A549 (cell line): ENCODE data around the gene TMEM30A. TPM values are rescaled to one million over a fixed set of nuclear protein-coding genes. Genes with fewer than 3 reads are reported as not detected.

Experiments
- ATAC-seq, 2 experiments: fragments of 200-7000 bp in 1 of 2; fragments of >200 bp in 1 of 2; cut with Nextera tagmentation in 1 of 2; cut with Tn5 transposase in 1 of 2; 3 replicates each; pipeline versions ENCODE4 v1.8.0 to v1.9.1; 2018 to 2020; ENCODE audit warnings: mild to moderate bottlenecking in 1 of 2, moderate library complexity in 1 of 2
- CTCF ChIA-PET: fragments of 300-600 bp; sonication (Branson Sonifier 250); formaldehyde crosslinking; extraction: SDS; loops from one replicate; lab custom pipeline; 2021; ENCODE audit warnings: antibody characterized with exemption, inconsistent platforms; lab: Yijun Ruan, JAX
- POLR2A ChIA-PET: fragments of 350-600 bp; formaldehyde crosslinking; extraction: SDS; loops from one replicate; lab custom pipeline; 2021; ENCODE audit warnings: antibody characterized with exemption, inconsistent platforms; lab: Yijun Ruan, JAX
- DNase-seq, 2 experiments: peaks; one replicate each; pipeline versions ENCODE4 v3.0.0 to v3.0.0-alpha.2; 2011 to 2016; ENCODE audit warnings: low read depth in 1 of 2, low spot score in 1 of 2
- FAIRE-seq: peaks from 2 replicates; lab custom pipeline; 2011; peaks lifted over from hg19 to GRCh38; lab: Jason Lieb, UNC
- H3K27ac ChIP-seq, 2 experiments: fragments of >200 bp; sonication (Bioruptor Twin); formaldehyde crosslinking; 3 replicates each; pipeline ENCODE4 v1.5.1; 2016 to 2017
- H3K4me1 ChIP-seq: fragments of >200 bp; sonication (Bioruptor Twin); formaldehyde crosslinking; 3 replicates; pipeline ENCODE4 v1.6.1; 2016
- H3K4me2 ChIP-seq: fragments of >200 bp; sonication (Bioruptor Twin); formaldehyde crosslinking; 3 replicates; pipeline ENCODE4 v1.6.1; 2016
- H3K4me3 ChIP-seq: fragments of >200 bp; sonication (Bioruptor Twin); formaldehyde crosslinking; 3 replicates; pipeline ENCODE4 v1.5.1; 2016
- H3K9me3 ChIP-seq: fragments of >200 bp; sonication (Bioruptor Twin); formaldehyde crosslinking; 3 replicates; pipeline ENCODE4 v1.6.1; 2016
- CBX2 ChIP-seq: fragments of 200-600 bp; sonication (generic); IDR thresholded peaks from 2 replicates; pipeline ENCODE4 v1.6.1; 2016; ENCODE audit warnings: low read depth, mild to moderate bottlenecking, borderline replicate concordance
- CBX8 ChIP-seq: fragments of 200-600 bp; sonication (generic); IDR thresholded peaks from 2 replicates; pipeline ENCODE4 v1.6.1; 2016
- CEBPB ChIP-seq, 2 experiments: fragments of >200 bp in 1 of 2; sonication (Bioruptor Twin) in 1 of 2; formaldehyde crosslinking in 1 of 2; IDR thresholded peaks; 2 replicates each; pipeline ENCODE4 v1.6.1; 2012 to 2016
- CHD2 ChIP-seq: fragments of 150-350 bp; IDR thresholded peaks from 2 replicates; pipeline ENCODE4 v1.6.1; 2014; ENCODE audit warnings: low read length; ENCODE audit not compliant: partially characterized antibody
- CTCF ChIP-seq: fragments of >200 bp; sonication (Bioruptor Twin); formaldehyde crosslinking; IDR thresholded peaks from 3 replicates; pipeline ENCODE4 v1.5.1; 2016
- EHF ChIP-seq: fragments of 250-450 bp; sonication (Bioruptor Pico); IDR thresholded peaks from 2 replicates; pipeline ENCODE4 v1.5.0; 2020; ENCODE audit warnings: mild to moderate bottlenecking
- EP300 ChIP-seq, 2 experiments: fragments of >200 bp; sonication (Bioruptor Twin); formaldehyde crosslinking; IDR thresholded peaks; 2 replicates in 1 of 2; 3 replicates in 1 of 2; pipeline ENCODE4 v1.6.1; 2016 to 2017
- FOSL2 ChIP-seq, 2 experiments: fragments of 450-650 bp in 1 of 2; fragments of >200 bp in 1 of 2; sonication (Bioruptor Twin) in 1 of 2; formaldehyde crosslinking; IDR thresholded peaks; 2 replicates each; pipeline versions ENCODE4 v1.5.0 to v1.6.1; 2016 to 2020; ENCODE audit warnings: mild to moderate bottlenecking in 1 of 2, moderate library complexity in 1 of 2
- HDAC2 ChIP-seq: fragments of 200-600 bp; sonication (generic); IDR thresholded peaks from 2 replicates; pipeline ENCODE4 v1.6.1; 2016
- HES2 ChIP-seq: fragments of >200 bp; sonication (Bioruptor Twin); formaldehyde crosslinking; IDR thresholded peaks from 2 replicates; pipeline ENCODE4 v1.6.1; 2016
- HEYL ChIP-seq: fragments of 250-450 bp; sonication (Bioruptor Pico); IDR thresholded peaks from 2 replicates; pipeline ENCODE4 v1.8.0; 2021; ENCODE audit warnings: mild to moderate bottlenecking, moderate library complexity
- HOXB13 ChIP-seq: fragments of 250-450 bp; sonication (Bioruptor Pico); IDR thresholded peaks from 2 replicates; pipeline ENCODE4 v1.5.0; 2020; ENCODE audit warnings: low read depth, mild to moderate bottlenecking, moderate library complexity
- HOXB5 ChIP-seq: fragments of 250-450 bp; sonication (Bioruptor Pico); IDR thresholded peaks from 2 replicates; pipeline ENCODE4 v1.5.0; 2020; ENCODE audit warnings: mild to moderate bottlenecking, moderate library complexity
- JUNB ChIP-seq: fragments of >200 bp; sonication (Bioruptor Twin); formaldehyde crosslinking; IDR thresholded peaks from 2 replicates; pipeline ENCODE4 v1.6.1; 2016
- KDM1A ChIP-seq: fragments of 200-600 bp; sonication (generic); IDR thresholded peaks from 2 replicates; pipeline ENCODE4 v1.6.1; 2016; ENCODE audit warnings: low read depth, mild to moderate bottlenecking
- KDM5A ChIP-seq: fragments of 200-600 bp; sonication (generic); IDR thresholded peaks from 2 replicates; pipeline ENCODE4 v1.6.1; 2016; ENCODE audit warnings: antibody characterized with exemption, mild to moderate bottlenecking
- MAFK ChIP-seq: fragments of 450-650 bp; IDR thresholded peaks from 2 replicates; pipeline ENCODE4 v1.6.1; 2014; ENCODE audit not compliant: partially characterized antibody
- MAX ChIP-seq: IDR thresholded peaks from 2 replicates; pipeline ENCODE4 v1.6.1; 2012
- MAZ ChIP-seq: fragments of 150-350 bp; IDR thresholded peaks from 2 replicates; pipeline ENCODE4 v1.6.1; 2014; ENCODE audit warnings: antibody characterized with exemption, low read depth, low read length, borderline replicate concordance
- NFE2L2 ChIP-seq: fragments of 150-350 bp; conservative IDR thresholded peaks from 2 replicates; pipeline ENCODE4 v1.6.1; 2014; ENCODE audit warnings: low read length
- NR3C1 ChIP-seq: fragments of >200 bp; sonication (Bioruptor Twin); formaldehyde crosslinking; IDR thresholded peaks from 3 replicates; pipeline ENCODE4 v1.6.1; 2017
- POLR2AphosphoS2 ChIP-seq: conservative IDR thresholded peaks from 2 replicates; pipeline ENCODE4 v1.6.1; 2012; ENCODE audit warnings: low read length, improper control_type of control experiment, inconsistent platforms
- ZFP36 ChIP-seq: fragments of 450-650 bp; IDR thresholded peaks from 2 replicates; pipeline ENCODE4 v1.6.1; 2014; ENCODE audit warnings: borderline replicate concordance; ENCODE audit not compliant: partially characterized antibody
- ZNF302 ChIP-seq: fragments of 250-450 bp; sonication (Bioruptor Pico); IDR thresholded peaks from 2 replicates; pipeline ENCODE4 v1.9.0; 2021; ENCODE audit warnings: inconsistent platforms, mild to moderate bottlenecking, moderate library complexity
- ZSCAN20 ChIP-seq: fragments of 250-450 bp; sonication (Bioruptor Pico); IDR thresholded peaks from 2 replicates; pipeline ENCODE4 v1.8.0; 2022; ENCODE audit warnings: mild to moderate bottlenecking, moderate library complexity
- WGBS: methylation state at CpG from one replicate; pipeline ENCODE4 v1.1.6; 2017; ENCODE audit errors: missing lambda C conversion rate; 5-methylcytosine and 5-hydroxymethylcytosine counted together
- polyA plus RNA-seq, 4 experiments: library from polyadenylated mRNA; depleted of rRNA in 3 of 4; stranded (reverse); fragments of >200 nt; fragmentation: RNase III in 1 of 4; extraction: RNeasy Plus Mini Kit Qiagen cat#74134 plus additional on column Dnase treatment in 1 of 4; gene quantifications; 2 replicates in 3 of 4; 3 replicates in 1 of 4; pipeline ENCODE4 v1.2.3, GENCODE V29; 2011 to 2017
- TF ChIP-seq, protein P1 (sequence below): fragments of 250-450 bp; sonication (Bioruptor Pico); IDR thresholded peaks from 2 replicates; pipeline ENCODE4 v1.5.0; 2021; ENCODE audit warnings: mild to moderate bottlenecking, moderate library complexity, borderline replicate concordance
- TF ChIP-seq, protein P2 (sequence below): fragments of >200 bp; sonication (Bioruptor Twin); formaldehyde crosslinking; IDR thresholded peaks from 3 replicates; pipeline ENCODE4 v1.6.1; 2016
- TF ChIP-seq, protein P3 (sequence below): fragments of 450-650 bp; IDR thresholded peaks from 2 replicates; pipeline ENCODE4 v1.6.1; 2014; ENCODE audit warnings: antibody characterized with exemption
- TF ChIP-seq, protein P4 (sequence below): IDR thresholded peaks from 2 replicates; pipeline ENCODE4 v1.6.1; 2012

TMEM30A gene
- polyA plus RNA-seq, 2 of the 4 experiments (the other 2 are of a cell fraction) = 65.1 to 75.5 TPM

DNA sequence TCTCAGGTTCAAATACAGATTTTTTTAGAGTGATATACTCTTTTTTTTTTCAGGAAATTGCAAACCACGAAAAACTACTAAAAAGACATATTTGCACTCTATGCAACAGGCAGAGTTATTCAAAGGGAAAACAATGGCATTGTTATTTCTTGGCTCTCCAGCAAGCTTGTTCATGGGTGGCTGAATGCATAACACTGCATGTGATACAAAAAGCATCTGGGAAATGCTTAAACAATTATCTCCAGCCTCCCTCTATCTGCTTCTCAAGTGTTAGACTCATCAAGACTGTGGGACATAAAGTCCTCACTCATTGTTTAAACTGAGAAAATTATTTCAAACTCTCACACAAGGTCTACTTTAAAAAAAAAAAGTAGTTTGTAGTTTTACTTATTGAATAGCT lies 71.5 kb downstream of the TMEM30A start:
- H3K4me3 ChIP-seq = no peak overlapping the region
- H3K27ac ChIP-seq = no peak overlapping the region
- no peaks in the 10 kb centered on the region for H3K9me3 ChIP-seq
- 0 out of 3 replicates have a peak, but pooled peaks cover 7% of the 10 kb centered on the region for H3K4me1 ChIP-seq
- no peak for DNase-seq
- no peak for FAIRE-seq
- no peak for ATAC-seq
- ChIA-PET POLR2A (no interaction called here), CTCF (interaction anchor here (0.6 to 1.2 kb wide), 2 partner anchors 1480 to 1947 kb away, joined by 3 read pairs; no protein-coding TSS in a partner anchor)
- no peak overlapping the region for H3K4me2 ChIP-seq
- TF ChIP-seq CTCF (no peak), NFE2L2 (no peak), NR3C1 (no peak), FOSL2 (IDR thresholded peaks at IDR 0.05) (no peak), FOSL2 (CRISPR knock-in tag; IDR thresholded peaks at IDR 0.05) (no peak), JUNB (no peak), CEBPB (IDR thresholded peaks at IDR 0.05) (no peak), MAZ (no peak), MAFK (no peak), POLR2AphosphoS2 (no peak), KDM5A (no peak), HDAC2 (no peak), HES2 (no peak), CHD2 (no peak), ZSCAN20 (CRISPR knock-in tag) (no peak), HEYL (CRISPR knock-in tag) (no peak), CBX8 (no peak), ZNF302 (CRISPR knock-in tag) (no peak)
- TF ChIP-seq, protein P1, sequence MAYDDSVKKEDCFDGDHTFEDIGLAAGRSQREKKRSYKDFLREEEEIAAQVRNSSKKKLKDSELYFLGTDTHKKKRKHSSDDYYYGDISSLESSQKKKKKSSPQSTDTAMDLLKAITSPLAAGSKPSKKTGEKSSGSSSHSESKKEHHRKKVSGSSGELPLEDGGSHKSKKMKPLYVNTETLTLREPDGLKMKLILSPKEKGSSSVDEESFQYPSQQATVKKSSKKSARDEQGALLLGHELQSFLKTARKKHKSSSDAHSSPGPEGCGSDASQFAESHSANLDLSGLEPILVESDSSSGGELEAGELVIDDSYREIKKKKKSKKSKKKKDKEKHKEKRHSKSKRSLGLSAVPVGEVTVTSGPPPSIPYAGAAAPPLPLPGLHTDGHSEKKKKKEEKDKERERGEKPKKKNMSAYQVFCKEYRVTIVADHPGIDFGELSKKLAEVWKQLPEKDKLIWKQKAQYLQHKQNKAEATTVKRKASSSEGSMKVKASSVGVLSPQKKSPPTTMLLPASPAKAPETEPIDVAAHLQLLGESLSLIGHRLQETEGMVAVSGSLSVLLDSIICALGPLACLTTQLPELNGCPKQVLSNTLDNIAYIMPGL = no peak
- TF ChIP-seq, protein P2, sequence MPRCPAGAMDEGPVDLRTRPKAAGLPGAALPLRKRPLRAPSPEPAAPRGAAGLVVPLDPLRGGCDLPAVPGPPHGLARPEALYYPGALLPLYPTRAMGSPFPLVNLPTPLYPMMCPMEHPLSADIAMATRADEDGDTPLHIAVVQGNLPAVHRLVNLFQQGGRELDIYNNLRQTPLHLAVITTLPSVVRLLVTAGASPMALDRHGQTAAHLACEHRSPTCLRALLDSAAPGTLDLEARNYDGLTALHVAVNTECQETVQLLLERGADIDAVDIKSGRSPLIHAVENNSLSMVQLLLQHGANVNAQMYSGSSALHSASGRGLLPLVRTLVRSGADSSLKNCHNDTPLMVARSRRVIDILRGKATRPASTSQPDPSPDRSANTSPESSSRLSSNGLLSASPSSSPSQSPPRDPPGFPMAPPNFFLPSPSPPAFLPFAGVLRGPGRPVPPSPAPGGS = no peak
- 29% methylated on average over 1 of the region's 1 CpG for WGBS

GRCh38 chr6:75211920-75212590 lies 72.5 kb downstream of the TMEM30A start:
- Histone ChIP-seq H3K9me3 (no peaks in the 10 kb centered on the region), H3K4me1 (0 out of 3 replicates have a peak, but pooled peaks cover 4% of the 10 kb centered on the region), H3K27ac (no peak overlapping the region), H3K4me3 (no peak overlapping the region), H3K4me2 (no peak overlapping the region)
- no peak for ATAC-seq
- ChIA-PET POLR2A (no interaction called here), CTCF (interaction anchor here (0.6 to 10.4 kb wide), 19 partner anchors 7 to 1558 kb away, joined by 3 to 86 read pairs (median 5); partner anchors contain the start of gene SLC17A5)
- no peak for DNase-seq
- TF ChIP-seq CBX2 = no peak
- no peak for TF ChIP-seq CBX8
- TF ChIP-seq HOXB5 (CRISPR knock-in tag) = no peak
- TF ChIP-seq, protein P3, sequence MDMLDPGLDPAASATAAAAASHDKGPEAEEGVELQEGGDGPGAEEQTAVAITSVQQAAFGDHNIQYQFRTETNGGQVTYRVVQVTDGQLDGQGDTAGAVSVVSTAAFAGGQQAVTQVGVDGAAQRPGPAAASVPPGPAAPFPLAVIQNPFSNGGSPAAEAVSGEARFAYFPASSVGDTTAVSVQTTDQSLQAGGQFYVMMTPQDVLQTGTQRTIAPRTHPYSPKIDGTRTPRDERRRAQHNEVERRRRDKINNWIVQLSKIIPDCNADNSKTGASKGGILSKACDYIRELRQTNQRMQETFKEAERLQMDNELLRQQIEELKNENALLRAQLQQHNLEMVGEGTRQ = no peak
- no peak for TF ChIP-seq MAZ
- TF ChIP-seq KDM1A = no peak
- no peak for TF ChIP-seq MAX
- TF ChIP-seq, protein P4, sequence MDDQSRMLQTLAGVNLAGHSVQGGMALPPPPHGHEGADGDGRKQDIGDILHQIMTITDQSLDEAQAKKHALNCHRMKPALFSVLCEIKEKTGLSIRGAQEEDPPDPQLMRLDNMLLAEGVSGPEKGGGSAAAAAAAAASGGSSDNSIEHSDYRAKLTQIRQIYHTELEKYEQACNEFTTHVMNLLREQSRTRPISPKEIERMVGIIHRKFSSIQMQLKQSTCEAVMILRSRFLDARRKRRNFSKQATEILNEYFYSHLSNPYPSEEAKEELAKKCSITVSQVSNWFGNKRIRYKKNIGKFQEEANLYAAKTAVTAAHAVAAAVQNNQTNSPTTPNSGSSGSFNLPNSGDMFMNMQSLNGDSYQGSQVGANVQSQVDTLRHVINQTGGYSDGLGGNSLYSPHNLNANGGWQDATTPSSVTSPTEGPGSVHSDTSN = no peak
- no peak for TF ChIP-seq KDM5A
- TF ChIP-seq ZFP36 = no peak
- TF ChIP-seq, protein P1 = no peak
- TF ChIP-seq EP300 (IDR thresholded peaks at IDR 0.05) = no peak
- TF ChIP-seq ZNF302 (CRISPR knock-in tag) = no peak
- TF ChIP-seq EHF (CRISPR knock-in tag) = no peak
- no peak for TF ChIP-seq HOXB13 (CRISPR knock-in tag)
- 0% methylated on average over 3 of the region's 3 CpGs for WGBS
- no peak for FAIRE-seq
